HG03139 (cell line): ENCODE measurements around the gene CTXND2.
"Not testable (repeated sequence)": the region's sequence is repeated elsewhere in the genome, so short reads cannot be mapped to it uniquely, and the experiment has no call there.

Experiments used
- ATAC-seq: cut with Tn5 transposase; IDR thresholded peaks from one replicate; pipeline ENCODE4 v1.9.1; 2021; ENCODE audit not compliant: unreplicated experiment

CTXND2 gene

DNA sequence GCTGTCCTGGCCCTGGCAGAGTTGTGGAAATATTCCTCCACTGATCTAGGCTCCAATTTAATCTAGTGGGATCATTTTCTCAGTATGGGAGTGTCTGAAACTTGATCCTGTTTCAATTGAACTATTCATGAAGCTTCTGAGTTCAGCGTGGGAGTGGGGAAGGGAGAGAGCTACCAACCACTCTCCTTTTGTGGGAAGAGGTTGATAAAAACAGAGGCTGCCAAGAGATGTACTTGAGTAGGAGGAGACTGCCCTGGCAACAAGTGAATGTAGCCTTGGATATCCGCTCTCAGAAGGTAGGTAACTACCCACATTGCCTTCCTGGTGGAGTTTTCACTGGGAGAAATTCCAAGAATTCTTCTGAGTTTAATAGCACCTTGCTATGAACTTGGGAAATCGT is at the start of gene CTXND2:
TSS of gene CTXND2 (plus strand) at position 119 of the 400 bp plus-strand sequence. CDS start 25,179 bp downstream, outside the sequence.
- no peak for ATAC-seq

- not testable (repeated sequence) for ATAC-seq
These were observed 46.1 kb upstream of the CTXND2 start for GRCh38 chr1:150840850-150841249.

- no peak for ATAC-seq
These were observed 45.3 kb upstream of the CTXND2 start for GRCh38 chr1:150841626-150842025.

- no peak for ATAC-seq
These were observed 44.6 kb upstream of the CTXND2 start for GRCh38 chr1:150842343-150842742.

DNA sequence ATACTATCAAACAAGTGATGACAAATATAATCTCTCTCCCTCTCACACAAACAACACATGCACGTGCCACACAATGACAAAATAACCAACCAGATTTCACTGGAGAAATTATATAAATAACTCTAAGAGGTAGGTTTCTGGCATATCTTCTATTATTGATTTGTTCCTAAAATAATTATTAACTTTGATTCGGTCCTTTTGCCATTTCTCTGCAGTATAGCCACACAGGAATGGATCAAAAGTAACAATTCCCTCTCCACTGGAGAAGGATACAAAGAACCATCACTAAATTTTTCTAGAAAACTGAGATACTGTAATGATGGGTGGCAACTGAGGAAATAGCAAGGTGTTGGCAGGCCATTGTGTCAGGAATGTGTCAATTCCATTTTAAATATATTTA is 44.0 kb upstream of the CTXND2 start:
- ATAC-seq = no peak

DNA sequence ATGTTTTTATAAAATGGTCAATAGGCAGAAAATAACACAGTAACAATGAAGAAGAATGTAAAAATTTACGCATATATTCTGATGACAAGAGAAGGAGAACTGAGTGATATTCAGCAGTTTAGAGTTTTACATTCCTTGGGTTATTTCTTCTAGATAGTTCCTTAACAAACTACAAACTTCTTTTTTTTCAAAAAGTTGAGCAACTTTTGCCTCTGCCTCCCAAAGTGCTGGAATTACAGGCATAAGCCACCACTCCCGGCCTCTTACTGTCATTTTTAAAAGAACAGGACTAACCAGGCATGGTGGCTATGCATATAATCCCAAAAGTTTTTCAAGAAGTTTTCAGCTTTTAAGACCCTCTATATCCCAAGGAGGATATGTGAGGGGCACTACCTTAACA is 43.5 kb upstream of the CTXND2 start:
- ATAC-seq = no peak

DNA sequence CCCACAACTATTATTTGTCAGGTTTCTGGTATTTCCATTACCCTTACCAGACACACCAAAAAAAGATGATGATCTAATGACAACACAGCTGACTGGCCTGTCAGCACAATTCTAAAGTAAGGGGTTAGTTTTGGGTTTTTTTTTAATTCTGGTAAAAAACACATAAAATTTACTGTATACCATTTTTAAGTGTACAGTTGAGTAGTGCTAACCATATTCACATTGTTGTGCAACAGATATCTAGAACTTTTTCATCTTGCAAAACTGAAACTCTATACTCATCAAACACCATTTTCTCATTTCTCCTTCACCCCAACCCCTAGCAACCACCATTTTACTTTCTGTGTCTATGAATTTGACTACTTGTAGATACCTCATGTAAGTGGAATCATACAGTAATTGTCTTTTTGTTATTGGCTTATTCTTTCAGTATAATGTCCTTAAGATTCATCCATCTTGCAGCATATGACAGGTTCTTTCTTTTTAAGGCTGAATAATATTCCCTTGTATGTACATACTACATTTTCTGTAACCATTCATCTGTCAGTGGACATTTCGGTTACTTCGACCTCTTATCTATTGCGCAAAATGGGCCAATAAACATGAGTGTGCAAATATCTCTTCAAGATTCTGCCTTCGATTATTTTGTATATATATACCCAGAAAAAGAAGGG is 40.3 kb upstream of the CTXND2 start:
- ATAC-seq = no peak

DNA sequence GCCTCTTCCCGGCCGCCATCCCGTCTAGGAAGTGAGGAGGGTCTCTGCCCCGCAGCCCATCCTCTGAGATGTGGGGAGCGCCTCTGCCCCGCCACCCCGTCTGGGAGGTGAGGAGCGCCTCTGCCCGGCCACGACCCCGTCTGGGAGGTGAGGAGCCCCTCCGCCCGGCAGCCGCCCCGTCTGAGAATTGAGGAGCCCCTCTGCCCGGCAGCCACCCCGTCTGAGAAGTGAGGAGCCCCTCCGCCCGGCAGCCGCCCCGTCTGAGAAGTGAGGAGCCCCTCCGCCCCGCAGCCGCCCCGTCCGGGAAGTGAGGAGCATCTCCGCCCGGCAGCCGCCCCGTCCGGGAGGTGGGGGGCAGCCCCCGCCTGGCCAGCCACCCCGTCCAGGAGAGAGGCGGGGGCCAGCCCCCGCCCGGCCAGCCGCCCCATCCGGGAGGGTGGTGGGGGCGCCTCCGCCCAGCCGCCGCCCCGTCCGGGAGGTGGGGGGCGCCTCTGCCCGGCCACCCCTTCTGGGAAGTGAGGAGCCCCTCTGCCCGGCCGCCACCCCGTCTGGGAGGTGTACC is 36.1 kb upstream of the CTXND2 start:
- not testable (repeated sequence) for ATAC-seq

DNA sequence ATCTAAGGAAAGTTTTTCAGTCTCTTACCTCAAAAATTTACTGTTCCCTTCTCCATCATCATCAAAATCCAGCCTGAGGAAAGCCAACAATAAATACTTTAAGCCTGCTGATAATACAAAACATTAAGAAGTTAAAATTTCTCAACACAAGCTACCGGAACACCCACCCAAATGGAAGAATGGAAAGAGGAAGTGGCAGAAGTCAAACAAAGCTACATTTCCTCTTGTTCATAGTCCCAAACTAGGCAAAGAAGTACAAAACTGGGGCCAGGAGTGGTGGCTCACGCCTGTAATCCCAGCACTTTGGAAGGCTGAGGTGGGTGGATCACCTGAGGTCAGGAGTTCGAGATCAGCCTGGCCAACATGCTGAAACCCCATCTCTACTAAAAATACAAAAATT is 34.2 kb upstream of the CTXND2 start:
- ATAC-seq = not testable (repeated sequence)

GRCh38 chr1:150863724-150864123 is 23.2 kb upstream of the CTXND2 start:
- ATAC-seq = no peak

DNA sequence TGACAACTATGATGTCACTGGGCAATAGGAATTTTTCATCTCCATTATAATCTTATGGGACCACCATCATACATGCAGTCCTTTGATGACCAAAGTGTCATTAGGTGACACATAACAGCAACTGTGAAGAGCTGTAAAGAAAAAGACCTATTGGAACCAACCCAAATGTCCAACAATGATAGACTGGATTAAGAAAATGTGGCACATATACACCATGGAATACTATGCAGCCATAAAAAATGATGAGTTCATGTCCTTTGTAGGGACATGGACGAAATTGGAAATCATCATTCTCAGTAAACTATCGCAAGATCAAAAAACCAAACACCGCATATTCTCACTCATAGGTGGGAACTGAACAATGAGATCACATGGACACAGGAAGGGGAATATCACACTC is 22.7 kb upstream of the CTXND2 start:
- not testable (repeated sequence) for ATAC-seq

DNA sequence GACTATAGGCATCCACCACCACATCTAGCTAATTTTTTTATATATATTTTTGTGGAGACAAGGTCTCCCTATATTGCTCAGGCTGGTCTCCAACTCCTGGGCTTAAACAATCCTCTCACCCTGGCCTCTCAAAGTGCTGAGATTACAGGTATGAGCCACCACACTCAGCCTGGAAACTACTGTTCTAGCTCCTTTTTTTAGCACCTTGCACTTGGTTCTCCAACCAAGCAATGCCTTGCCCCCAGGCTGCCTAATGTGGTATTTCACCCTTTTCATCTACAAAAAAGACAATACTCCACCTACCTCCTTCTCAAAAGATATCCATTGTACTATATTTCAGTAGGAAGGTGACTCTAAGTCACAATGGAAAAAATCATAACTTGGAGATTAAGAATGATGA is 17.3 kb upstream of the CTXND2 start:
- ATAC-seq = no peak

- no peak for ATAC-seq
These were observed 14.4 kb upstream of the CTXND2 start for GRCh38 chr1:150872572-150872971.

GRCh38 chr1:150873521-150873920 is 13.4 kb upstream of the CTXND2 start:
- no peak for ATAC-seq

- ATAC-seq = no peak
These were observed 12.3 kb upstream of the CTXND2 start for GRCh38 chr1:150874455-150875196.

DNA sequence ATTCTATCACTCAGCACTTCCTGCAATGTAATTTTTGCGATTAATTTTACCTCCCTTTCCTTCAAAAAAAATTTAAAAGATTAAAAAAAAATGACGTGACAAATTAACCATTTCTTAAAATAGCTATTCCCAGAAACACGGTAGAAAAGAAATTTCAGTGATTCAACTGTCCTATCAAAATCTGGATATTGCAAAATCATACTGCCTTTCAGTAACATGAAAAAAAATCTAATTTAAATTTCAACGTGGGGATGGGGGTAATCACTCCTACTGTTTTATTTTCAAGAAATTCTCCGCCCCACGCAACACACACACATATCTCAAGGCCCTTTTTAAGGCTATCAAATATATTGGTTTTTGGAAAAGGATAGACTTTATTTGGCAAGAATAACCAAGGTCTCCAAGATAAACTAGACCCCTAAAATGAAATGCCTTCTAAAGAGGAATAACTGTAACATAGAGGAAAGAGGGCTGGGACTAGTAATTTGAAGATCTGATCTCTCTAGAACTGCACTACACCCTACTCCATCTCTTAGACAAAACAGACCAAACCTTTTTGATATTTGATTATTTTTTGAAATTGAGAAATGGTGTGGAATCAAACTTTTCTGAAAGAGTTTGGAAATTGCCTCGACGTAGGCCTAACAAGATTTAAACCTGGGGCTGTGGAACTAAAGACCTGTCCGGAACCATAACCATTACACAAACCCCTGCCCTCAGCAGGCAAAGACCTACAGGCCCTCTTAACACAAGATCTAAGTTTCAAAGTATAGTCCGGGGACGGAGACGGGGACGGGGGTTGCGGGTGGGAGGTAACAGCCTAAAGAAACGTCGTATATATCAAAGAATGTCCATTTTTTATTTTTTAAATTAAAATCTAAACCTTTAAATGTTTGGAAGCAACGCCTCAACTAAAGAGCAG is 11.5 kb upstream of the CTXND2 start:
- ATAC-seq = no peak

- ATAC-seq = peak; percentile 21
These were observed 10.8 kb upstream of the CTXND2 start for GRCh38 chr1:150876119-150876454.

GRCh38 chr1:150878931-150879330 is 8.0 kb upstream of the CTXND2 start:
- ATAC-seq = not testable (repeated sequence)

DNA sequence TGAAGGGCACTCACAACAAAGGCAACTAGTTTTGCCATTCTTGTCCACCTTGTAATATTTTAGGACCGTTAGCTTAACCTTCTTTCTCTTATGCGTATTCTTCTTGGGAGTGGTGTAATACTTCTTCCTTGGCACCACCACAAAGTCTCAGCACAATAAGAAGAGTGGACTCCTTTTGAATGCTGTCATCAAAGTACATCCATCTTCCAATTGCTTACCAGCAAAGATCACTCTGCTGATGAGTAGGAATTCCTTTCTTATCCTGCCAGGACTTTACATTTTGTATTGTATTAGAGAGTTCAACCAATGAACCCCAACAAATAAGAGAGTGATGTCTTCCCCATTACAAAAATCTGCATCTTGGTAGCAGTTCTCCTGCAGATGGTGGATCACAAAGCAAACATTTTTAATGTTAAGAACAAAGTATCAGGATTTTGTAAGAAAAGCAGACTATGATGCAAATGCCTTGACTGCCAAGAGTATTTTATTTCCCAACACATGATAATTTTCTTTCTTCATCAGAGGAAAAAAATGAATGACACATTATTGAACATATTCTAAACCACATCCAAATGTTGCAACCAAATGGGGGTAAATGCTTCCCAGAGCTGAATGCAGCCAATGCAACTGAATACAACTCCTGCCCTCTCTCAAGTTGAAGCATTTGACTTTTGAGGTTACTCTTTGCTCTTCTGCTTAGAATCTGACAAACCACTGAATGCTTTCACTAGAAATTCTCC is 5.4 kb upstream of the CTXND2 start:
- ATAC-seq = no peak

- ATAC-seq = not testable (repeated sequence)
These were observed 3.8 kb upstream of the CTXND2 start for GRCh38 chr1:150883121-150883520.

- ATAC-seq = no peak
These were observed 1.8 kb downstream of the CTXND2 start for GRCh38 chr1:150888727-150889126.
